ENCODE results near the gene IFNA2.
"Not testable (repeated sequence)": the region's sequence is repeated elsewhere in the genome, so short reads cannot be mapped to it uniquely, and the experiment has no call there.

Gene IFNA2

DNA sequence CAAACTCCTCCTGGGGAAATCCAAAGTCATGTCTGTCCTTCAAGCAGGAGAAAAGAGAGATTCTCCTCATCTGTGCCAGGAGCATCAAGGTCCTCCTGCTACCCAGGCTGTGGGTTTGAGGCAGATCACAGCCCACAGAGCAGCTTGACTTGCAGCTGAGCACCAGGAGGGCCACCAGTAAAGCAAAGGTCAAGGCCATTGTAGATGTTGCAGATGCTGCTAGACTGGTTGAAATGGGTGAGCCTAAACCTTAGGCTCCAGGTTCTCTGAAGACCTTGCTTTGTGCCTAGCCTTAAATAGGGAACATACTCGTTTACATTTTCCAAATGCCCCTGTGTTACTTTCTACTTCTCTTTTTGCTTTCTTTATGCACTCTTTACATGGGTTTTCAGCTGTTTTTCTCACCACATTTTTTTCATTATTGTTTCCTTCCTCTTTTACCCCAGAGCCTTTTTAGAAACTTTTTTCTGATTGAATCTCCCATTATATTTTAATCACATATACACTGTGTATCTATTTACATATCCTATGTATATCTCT is at the start of gene IFNA2:
IFNA2 (minus strand) TSS at position 268 of the 540 bp plus-strand sequence; CDS start at position 199, 69 bp downstream.
- Histone ChIP-seq H3K4me1 (ENCODE audit: control insufficient read depth, insufficient read depth, low read length) (no peaks in the 10 kb centered on the region), H3K27ac (ENCODE audit: low read length) (no peak within 1 kb of the TSS), H3K9me3 (ENCODE audit: control insufficient read depth in 2 of 2, low read length in 2 of 2) (no peaks in the 10 kb centered on the region), H3K9ac (ENCODE audit: low read length in 2 of 2) (no peak within 1 kb of the TSS), H3K4me3 (ENCODE audit: low read length in 2 of 2) (no peak within 1 kb of the TSS), H3K27me3 (ENCODE audit: control insufficient read depth in 1 of 2, insufficient read depth in 2 of 2, low read length in 2 of 2) (peaks cover 3 to 4% of the 10 kb centered on the region in 2 donors), H3K36me3 (ENCODE audit: control insufficient read depth in 2 of 2, insufficient read depth in 2 of 2, low read length in 2 of 2) (no peaks in the 10 kb centered on the region)

DNA sequence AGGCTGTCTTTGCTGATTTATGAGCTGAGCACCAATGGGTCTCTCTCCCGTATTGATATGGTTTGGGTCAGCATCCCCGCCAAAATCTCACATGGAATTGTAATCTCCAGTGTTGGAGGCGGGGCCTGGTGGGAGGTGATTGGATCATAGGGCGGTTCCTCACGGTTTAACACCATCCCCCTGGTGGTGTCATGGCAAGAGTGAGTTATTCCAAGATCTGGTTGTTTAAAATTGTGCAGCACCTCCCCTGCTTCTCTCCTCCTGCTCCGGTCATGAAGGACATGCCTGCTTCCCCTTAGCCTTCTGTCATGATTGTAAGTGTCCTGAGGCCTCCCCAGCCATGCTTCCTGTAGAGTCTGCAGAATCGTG is 49.8 kb upstream of the IFNA2 start:
- not testable (repeated sequence) for H3K27me3 ChIP-seq (ENCODE audit: control insufficient read depth in 1 of 2, insufficient read depth in 2 of 2, low read length in 2 of 2); H3K36me3 ChIP-seq (ENCODE audit: control insufficient read depth in 2 of 2, insufficient read depth in 2 of 2, low read length in 2 of 2); H3K4me1 ChIP-seq (ENCODE audit: control insufficient read depth, insufficient read depth, low read length); H3K9me3 ChIP-seq (ENCODE audit: control insufficient read depth in 2 of 2, low read length in 2 of 2); H3K9ac ChIP-seq (ENCODE audit: low read length in 2 of 2); H3K4me3 ChIP-seq (ENCODE audit: low read length in 2 of 2); H3K27ac ChIP-seq (ENCODE audit: low read length)

DNA sequence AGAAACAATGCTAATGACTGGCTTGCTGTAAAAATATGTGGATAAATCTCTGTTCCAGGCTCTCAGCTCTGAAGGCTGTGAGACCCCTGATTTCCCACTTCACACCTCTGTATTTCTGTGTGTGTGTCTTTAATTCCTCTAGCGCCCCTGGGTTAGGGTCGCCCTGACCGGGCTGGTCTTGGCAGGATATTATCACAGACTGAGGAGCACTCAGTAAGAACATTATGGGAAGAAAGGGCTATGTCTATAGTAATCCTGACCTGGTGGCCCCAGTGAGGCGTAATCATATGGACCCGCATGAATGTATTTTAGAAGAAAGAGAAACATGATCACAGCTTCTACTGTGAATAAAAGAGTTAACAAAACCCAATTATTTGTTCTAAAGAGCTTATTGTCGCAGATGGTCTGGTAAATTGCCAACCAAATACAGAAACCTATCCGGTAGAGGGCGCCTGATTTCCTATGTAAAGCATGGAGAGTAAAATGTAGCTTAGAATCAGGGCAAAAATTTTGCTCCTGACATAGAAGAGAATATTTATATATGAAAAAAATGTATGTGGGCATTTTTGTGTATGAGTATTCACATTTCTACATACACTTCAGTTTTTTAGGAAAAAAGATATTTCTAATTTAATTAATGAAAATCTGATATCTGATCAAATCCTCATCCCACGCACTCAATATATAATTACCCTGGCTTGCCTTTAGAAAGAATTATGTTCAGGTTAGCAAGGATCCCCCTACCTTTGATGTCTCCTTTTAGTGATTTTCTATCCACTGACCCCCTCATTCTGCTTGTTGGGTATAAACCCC is 49.2 kb upstream of the IFNA2 start:
- H3K27me3 ChIP-seq (ENCODE audit: control insufficient read depth in 1 of 2, insufficient read depth in 2 of 2, low read length in 2 of 2) = peaks cover 2 to 6% of the 10 kb centered on the region in 2 donors
- H3K36me3 ChIP-seq (ENCODE audit: control insufficient read depth in 2 of 2, insufficient read depth in 2 of 2, low read length in 2 of 2) = no peaks in the 10 kb centered on the region
- no peaks in the 10 kb centered on the region for H3K9me3 ChIP-seq (ENCODE audit: control insufficient read depth in 2 of 2, low read length in 2 of 2)
- no peaks in the 10 kb centered on the region for H3K4me1 ChIP-seq (ENCODE audit: control insufficient read depth, insufficient read depth, low read length)
- H3K4me3 ChIP-seq (ENCODE audit: low read length in 2 of 2) = no peak overlapping the region
- no peak overlapping the region for H3K9ac ChIP-seq (ENCODE audit: low read length in 2 of 2)
- no peak overlapping the region for H3K27ac ChIP-seq (ENCODE audit: low read length)

DNA sequence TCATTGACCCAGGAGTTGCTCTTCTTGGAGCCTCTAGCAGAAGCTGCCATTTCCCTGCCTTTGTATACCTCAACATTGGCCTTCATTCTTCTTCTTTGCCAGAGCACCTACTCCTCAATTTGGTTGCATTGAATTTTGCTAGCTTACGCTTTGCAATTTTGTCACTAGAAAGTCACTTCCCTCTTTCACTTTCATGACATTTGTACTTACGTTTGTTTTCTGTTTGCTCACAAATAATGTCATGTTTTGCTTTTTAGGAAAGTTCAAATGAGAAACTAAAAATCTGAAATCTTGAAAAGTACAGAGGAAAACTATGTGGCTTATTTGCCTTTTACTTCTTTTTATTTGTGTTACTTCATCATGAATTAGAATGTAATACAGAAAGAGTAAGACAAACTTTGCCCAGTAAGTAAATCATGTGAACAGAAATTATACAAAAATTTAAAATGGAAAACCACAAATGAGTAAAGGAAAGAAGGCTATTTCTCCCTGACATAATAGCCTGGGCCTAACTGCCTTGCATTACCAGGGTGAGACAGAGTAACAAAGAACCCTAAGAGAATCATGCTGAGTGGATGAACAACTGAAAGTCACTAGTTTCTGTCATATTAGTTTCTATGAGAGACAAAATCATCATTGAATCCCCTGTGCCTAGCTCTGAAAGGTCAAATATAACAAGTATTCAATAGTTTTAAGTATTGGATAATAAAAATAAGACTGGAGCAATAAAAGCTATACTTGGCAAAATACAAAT is 47.7 kb upstream of the IFNA2 start:
- no peaks in the 10 kb centered on the region for H3K9me3 ChIP-seq (ENCODE audit: control insufficient read depth in 2 of 2, low read length in 2 of 2)
- no peaks in the 10 kb centered on the region for H3K36me3 ChIP-seq (ENCODE audit: control insufficient read depth in 2 of 2, insufficient read depth in 2 of 2, low read length in 2 of 2)
- H3K4me1 ChIP-seq (ENCODE audit: control insufficient read depth, insufficient read depth, low read length) = no peaks in the 10 kb centered on the region
- H3K4me3 ChIP-seq (ENCODE audit: low read length in 2 of 2) = no peak overlapping the region
- H3K27ac ChIP-seq (ENCODE audit: low read length) = no peak overlapping the region
- H3K9ac ChIP-seq (ENCODE audit: low read length in 2 of 2) = no peak overlapping the region
- peaks cover under 1 to 2% of the 10 kb centered on the region in 2 donors for H3K27me3 ChIP-seq (ENCODE audit: control insufficient read depth in 1 of 2, insufficient read depth in 2 of 2, low read length in 2 of 2)

DNA sequence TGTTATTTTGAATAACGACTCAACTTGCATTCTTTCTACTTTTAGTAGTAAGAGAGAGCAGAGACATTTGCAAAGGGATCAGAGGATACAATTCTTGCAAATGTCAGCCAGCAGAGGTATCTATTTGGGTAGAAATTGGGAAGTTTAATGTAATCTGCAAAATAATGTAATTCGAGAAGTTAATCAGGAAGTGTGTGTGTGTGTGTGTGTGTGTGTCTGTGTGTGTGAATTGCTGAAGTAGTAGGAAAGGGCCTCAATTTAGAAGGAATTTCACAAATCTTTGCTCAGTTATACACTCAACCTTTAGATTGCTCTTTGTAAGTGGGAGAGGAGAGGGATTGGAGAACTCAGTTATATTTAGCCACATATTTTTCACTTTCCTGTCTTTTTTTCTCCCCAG is 44.0 kb upstream of the IFNA2 start:
- Histone ChIP-seq H3K27me3 (ENCODE audit: control insufficient read depth in 1 of 2, insufficient read depth in 2 of 2, low read length in 2 of 2) (no peaks in the 10 kb centered on the region), H3K4me1 (ENCODE audit: control insufficient read depth, insufficient read depth, low read length) (no peaks in the 10 kb centered on the region), H3K9me3 (ENCODE audit: control insufficient read depth in 2 of 2, low read length in 2 of 2) (no peaks in the 10 kb centered on the region), H3K4me3 (ENCODE audit: low read length in 2 of 2) (no peak overlapping the region), H3K27ac (ENCODE audit: low read length) (no peak overlapping the region), H3K36me3 (ENCODE audit: control insufficient read depth in 2 of 2, insufficient read depth in 2 of 2, low read length in 2 of 2) (no peaks in the 10 kb centered on the region), H3K9ac (ENCODE audit: low read length in 2 of 2) (no peak overlapping the region)

DNA sequence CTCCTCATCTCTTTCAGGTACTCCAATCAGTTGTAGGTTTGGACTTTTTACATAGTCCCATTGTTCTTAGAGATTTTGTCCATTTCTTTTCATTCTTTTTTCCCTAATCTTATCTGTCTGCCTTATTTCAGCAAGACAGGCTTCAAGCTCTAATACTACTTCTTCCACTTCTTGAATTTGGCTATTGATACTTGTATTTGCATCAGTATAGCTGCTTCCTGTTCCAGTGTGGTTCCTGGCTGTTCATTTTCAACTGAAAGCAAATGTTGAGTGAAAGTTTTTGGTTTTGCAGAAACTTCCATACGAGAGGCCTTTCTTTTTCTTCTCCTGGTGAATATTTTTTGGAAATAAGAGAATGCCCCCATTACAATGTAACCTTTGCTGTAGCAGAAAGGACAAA is 43.0 kb upstream of the IFNA2 start:
- H3K36me3 ChIP-seq (ENCODE audit: control insufficient read depth in 2 of 2, insufficient read depth in 2 of 2, low read length in 2 of 2) = no peaks in the 10 kb centered on the region
- no peaks in the 10 kb centered on the region for H3K9me3 ChIP-seq (ENCODE audit: control insufficient read depth in 2 of 2, low read length in 2 of 2)
- no peak overlapping the region for H3K9ac ChIP-seq (ENCODE audit: low read length in 2 of 2)
- H3K4me1 ChIP-seq (ENCODE audit: control insufficient read depth, insufficient read depth, low read length) = no peaks in the 10 kb centered on the region
- H3K27ac ChIP-seq (ENCODE audit: low read length) = no peak overlapping the region
- no peak overlapping the region for H3K4me3 ChIP-seq (ENCODE audit: low read length in 2 of 2)
- H3K27me3 ChIP-seq (ENCODE audit: control insufficient read depth in 1 of 2, insufficient read depth in 2 of 2, low read length in 2 of 2) = no peaks in the 10 kb centered on the region

DNA sequence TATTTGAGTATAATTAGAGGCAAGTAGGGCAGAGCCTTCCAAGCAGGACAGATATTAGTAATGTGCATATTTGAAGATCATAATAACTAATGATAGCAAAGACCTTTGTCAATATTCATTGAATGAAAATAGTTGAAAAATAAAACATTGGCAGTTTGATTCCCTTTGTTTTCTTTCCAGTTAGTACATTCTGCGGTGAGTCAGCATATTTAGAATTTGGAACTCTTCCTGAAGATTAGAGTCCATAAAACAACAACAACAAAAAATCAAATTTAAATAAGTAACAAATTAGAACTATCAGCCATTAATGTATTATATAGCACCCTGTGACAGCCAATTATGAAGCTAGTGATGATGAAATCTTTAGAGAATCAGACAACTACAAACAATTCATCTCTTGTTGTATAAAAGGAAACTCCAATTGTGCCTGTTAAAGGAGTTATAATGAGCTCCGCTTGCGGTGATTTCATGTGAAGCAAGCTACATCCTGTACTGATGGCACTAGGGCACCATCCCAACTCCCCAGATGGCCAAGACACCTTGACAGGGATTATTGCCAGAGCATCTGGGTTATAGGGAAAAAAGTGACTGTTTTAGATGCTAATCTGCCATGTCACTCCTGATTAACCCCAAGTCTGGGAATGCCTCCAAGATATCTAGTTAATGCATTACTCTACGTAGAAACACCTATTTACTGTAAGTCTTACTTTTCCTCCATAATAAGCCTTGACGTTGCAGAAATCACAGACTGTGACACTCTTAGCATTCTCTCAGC is 30.5 kb upstream of the IFNA2 start:
- Histone ChIP-seq H3K9me3 (ENCODE audit: control insufficient read depth in 2 of 2, low read length in 2 of 2) (no peaks in the 10 kb centered on the region), H3K4me1 (ENCODE audit: control insufficient read depth, insufficient read depth, low read length) (no peaks in the 10 kb centered on the region), H3K9ac (ENCODE audit: low read length in 2 of 2) (no peak overlapping the region), H3K27ac (ENCODE audit: low read length) (no peak overlapping the region), H3K36me3 (ENCODE audit: control insufficient read depth in 2 of 2, insufficient read depth in 2 of 2, low read length in 2 of 2) (no peaks in the 10 kb centered on the region), H3K27me3 (ENCODE audit: control insufficient read depth in 1 of 2, insufficient read depth in 2 of 2, low read length in 2 of 2) (peaks cover 0 to 2% of the 10 kb centered on the region in 2 donors), H3K4me3 (ENCODE audit: low read length in 2 of 2) (no peak overlapping the region)

DNA sequence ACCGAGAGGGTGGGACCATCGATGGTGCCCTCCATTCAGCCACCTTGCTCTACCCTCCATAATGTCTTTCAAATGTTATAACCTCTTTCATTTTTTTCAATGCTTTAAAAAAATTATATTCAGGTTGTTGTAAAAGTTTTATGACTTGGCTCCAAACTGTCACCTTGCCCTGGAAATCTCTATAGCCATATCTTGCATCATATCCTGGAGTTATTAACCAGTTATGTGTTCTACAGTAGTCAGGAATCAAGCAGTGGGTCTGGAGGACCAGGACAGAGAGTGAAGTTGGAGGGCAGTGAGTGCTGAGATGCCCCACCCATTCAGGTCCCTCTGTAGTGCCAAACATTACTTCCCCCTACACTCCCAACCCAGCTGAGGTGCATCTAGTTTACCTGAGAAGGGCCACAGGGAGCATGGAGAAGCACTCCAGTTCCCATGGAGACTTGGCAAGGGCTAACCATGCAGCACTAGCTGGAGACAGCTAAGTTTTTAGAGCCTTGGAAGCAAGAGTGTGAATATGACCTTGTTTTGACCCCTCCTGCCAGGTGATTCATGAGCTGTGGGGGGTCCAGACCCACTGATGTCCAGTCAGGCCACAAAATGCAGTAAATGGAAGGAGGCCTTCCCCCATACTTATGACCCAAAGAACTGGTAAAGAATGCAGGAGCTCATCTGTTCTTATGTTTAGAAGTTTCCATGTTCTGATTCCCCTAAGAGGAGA is 29.2 kb upstream of the IFNA2 start:
- H3K27ac ChIP-seq (ENCODE audit: low read length) = no peak overlapping the region
- H3K4me3 ChIP-seq (ENCODE audit: low read length in 2 of 2) = no peak overlapping the region
- H3K9ac ChIP-seq (ENCODE audit: low read length in 2 of 2) = no peak overlapping the region
- no peaks in the 10 kb centered on the region for H3K9me3 ChIP-seq (ENCODE audit: control insufficient read depth in 2 of 2, low read length in 2 of 2)
- H3K27me3 ChIP-seq (ENCODE audit: control insufficient read depth in 1 of 2, insufficient read depth in 2 of 2, low read length in 2 of 2) = peaks cover 0 to 2% of the 10 kb centered on the region in 2 donors
- no peaks in the 10 kb centered on the region for H3K36me3 ChIP-seq (ENCODE audit: control insufficient read depth in 2 of 2, insufficient read depth in 2 of 2, low read length in 2 of 2)
- no peaks in the 10 kb centered on the region for H3K4me1 ChIP-seq (ENCODE audit: control insufficient read depth, insufficient read depth, low read length)

DNA sequence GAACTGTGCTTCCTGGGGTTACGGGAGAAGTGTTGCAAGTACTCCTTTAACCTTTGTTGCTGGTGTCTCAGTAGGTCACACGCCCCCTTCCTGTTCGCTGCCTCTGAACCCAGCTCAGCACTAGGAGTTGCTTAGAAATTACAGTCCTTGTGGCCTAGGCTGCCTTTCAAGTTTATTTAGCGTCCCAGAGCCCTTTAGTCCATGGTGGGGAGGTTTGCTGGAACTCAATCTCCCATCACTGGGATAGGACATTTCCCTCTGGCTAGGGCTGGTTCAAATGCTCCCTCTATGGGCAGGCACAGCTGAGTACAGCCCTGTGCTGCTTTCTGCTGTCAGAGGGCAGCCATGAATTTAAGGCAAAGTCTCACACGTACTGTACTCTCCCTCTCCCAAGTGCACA is 28.4 kb upstream of the IFNA2 start:
- Histone ChIP-seq H3K4me1 (ENCODE audit: control insufficient read depth, insufficient read depth, low read length) (no peaks in the 10 kb centered on the region), H3K4me3 (ENCODE audit: low read length in 2 of 2) (no peak overlapping the region), H3K36me3 (ENCODE audit: control insufficient read depth in 2 of 2, insufficient read depth in 2 of 2, low read length in 2 of 2) (no peaks in the 10 kb centered on the region), H3K27ac (ENCODE audit: low read length) (no peak overlapping the region), H3K9me3 (ENCODE audit: control insufficient read depth in 2 of 2, low read length in 2 of 2) (no peaks in the 10 kb centered on the region), H3K27me3 (ENCODE audit: control insufficient read depth in 1 of 2, insufficient read depth in 2 of 2, low read length in 2 of 2) (peaks cover 0 to 2% of the 10 kb centered on the region in 2 donors), H3K9ac (ENCODE audit: low read length in 2 of 2) (no peak overlapping the region)

DNA sequence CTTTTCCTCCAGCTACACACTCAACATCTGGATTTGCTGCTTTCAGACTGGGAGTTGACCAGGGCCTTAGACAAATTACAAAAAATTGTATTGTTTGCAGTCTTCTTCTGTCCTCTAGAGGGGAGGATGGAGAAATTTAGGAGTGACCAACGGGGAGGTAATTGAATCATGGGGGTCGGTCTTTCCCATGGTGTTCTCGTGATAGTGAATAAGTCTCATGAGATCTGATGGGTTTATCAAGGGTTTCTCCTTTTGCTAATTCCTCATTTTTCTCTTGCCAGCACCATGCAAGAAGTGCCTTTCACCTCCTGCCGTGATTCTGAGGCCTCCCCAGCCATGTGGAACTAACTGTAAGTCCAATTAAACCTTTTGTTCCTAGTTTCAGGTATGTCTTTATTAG is 28.0 kb upstream of the IFNA2 start:
- H3K27ac ChIP-seq (ENCODE audit: low read length) = no peak overlapping the region
- no peaks in the 10 kb centered on the region for H3K4me1 ChIP-seq (ENCODE audit: control insufficient read depth, insufficient read depth, low read length)
- H3K9me3 ChIP-seq (ENCODE audit: control insufficient read depth in 2 of 2, low read length in 2 of 2) = no peaks in the 10 kb centered on the region
- H3K4me3 ChIP-seq (ENCODE audit: low read length in 2 of 2) = no peak overlapping the region
- peaks cover 0 to 2% of the 10 kb centered on the region in 2 donors for H3K27me3 ChIP-seq (ENCODE audit: control insufficient read depth in 1 of 2, insufficient read depth in 2 of 2, low read length in 2 of 2)
- H3K9ac ChIP-seq (ENCODE audit: low read length in 2 of 2) = no peak overlapping the region
- no peaks in the 10 kb centered on the region for H3K36me3 ChIP-seq (ENCODE audit: control insufficient read depth in 2 of 2, insufficient read depth in 2 of 2, low read length in 2 of 2)

Data from stomach smooth muscle (tissue), 2 donors.